Left renal cortex interstitium (tissue), 4 donors: ENCODE results near the gene ZSCAN10. TPM values are rescaled to one million over a fixed set of nuclear protein-coding genes. Genes with fewer than 3 reads are reported as not detected.
"Not testable (repeated sequence)": the region's sequence is repeated elsewhere in the genome, so short reads cannot be mapped to it uniquely, and the experiment has no call there.

Experiments used
- DNase-seq, 4 donors: peaks; one replicate each; pipeline ENCODE4 v3.0.0-alpha.2; 2013; ENCODE audit warnings: low read depth in 4 of 4, low spot score in 2 of 4, missing footprints in 1 of 4
- polyA plus RNA-seq, 4 donors: library from polyadenylated mRNA; unstranded; fragments of 120-200 nt; gene quantifications; one replicate each; pipeline ENCODE4 v1.2.1, GENCODE V29; 2013; ENCODE audit not compliant: insufficient read length in 4 of 4

The ZSCAN10 gene
- polyA plus RNA-seq, 4 donors = 0.18 to 0.49 (median 0.20) TPM

- no peak for DNase-seq
These were observed 12.4 kb downstream of the ZSCAN10 start for GRCh38 chr16:3086596-3087242.

DNA sequence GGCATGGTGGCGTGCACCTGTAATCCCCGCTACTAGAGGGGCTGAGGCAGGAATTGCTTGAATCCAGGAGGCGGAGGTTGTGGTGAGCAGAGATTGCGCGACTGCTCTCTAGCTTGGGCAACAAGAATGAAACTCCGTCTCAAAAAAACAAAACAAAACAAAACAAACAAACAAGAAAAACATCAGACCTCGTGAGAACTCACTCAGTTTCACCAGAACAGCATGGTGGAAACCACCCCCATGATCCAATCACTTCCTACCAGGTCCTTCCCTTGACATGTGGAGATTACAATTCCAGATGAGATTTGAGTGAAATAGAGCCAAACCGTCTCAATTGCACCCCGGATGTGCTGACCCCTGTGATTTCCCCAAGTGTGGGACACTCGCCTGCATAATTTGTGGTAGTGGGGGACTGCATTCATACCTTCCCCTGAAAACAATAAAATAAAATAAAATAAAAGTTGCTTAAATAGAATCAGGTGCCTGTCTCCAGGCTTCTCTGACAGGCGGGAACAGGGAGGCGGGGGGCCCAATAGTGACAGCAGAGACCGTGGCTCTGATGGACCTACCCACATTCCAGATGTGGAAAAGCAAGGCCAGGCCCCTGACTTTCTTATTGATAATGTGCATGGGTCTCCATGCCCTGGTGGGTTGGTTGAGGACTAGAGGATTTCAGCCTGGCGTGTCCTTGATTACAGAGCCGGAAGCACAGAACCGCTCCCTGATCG, 13.1 kb downstream of the ZSCAN10 start:
- no peak for DNase-seq

- no peak for DNase-seq
These were observed 14.0 kb downstream of the ZSCAN10 start for GRCh38 chr16:3084969-3085670.

GRCh38 chr16:3084491-3084890, 14.6 kb downstream of the ZSCAN10 start:
- DNase-seq = no peak

DNA sequence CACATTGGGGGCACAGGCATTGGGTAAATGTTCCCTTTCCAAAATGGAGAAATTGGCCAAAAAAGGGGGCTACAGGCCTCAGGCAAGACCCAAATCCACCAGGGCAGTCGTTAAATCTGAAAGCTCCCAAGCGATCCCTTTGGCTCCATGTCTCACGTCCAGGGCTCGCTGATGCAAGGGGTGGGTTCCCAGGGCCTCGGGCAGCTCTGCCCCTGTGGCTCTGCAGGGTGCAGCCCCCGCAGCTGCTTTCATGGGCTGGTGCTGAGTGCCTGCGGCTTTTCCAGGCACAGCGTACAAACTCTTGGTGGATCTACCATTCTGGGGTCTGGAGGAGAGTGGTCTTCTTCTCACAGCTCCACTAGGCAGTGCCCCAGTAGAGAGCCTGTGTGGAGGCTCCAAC, 15.7 kb downstream of the ZSCAN10 start:
- DNase-seq = not testable (repeated sequence)

DNA sequence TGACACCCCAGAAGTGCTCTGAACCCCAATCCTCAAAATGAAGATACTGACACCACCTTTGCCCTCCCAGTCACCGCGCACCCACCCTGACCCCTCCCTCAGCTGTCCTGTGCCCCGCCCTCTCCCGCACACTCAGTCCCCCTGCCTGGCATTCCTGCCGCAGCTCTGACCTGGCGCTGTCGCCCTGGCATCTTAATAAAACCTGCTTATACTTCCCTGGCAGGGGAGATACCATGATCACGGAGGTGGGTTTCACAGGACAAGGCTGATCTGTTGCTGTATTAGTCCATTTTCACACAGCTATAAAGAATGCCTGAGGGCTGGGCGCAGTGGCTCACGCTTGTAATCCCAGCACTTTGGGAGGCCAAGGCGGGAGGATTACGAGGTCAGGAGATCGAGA, 17.1 kb downstream of the ZSCAN10 start:
- not testable (repeated sequence) for DNase-seq

GRCh38 chr16:3080024-3080423, 19.1 kb downstream of the ZSCAN10 start:
- DNase-seq = no peak

- DNase-seq = no peak
These were observed 22.5 kb downstream of the ZSCAN10 start for GRCh38 chr16:3076577-3076976.

DNA sequence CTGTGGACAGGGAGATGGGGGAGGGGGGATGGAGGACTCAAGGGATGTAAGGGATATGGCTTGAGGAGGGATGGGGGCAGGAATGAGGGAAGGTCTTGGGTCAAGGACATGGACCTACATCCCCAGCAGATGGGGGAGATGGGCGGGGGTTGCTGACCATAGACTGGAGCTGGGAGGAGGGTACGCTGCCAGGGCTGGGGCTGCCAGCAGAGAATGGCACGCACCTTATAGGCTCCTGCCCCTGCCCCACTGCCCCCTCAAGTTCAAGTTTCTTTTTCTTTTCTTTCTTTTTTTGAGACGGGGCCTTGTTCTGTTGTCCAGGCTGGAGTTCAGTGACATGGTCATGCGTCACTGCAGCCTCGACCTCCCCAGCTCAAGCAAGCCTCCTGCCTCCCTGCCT, 23.1 kb downstream of the ZSCAN10 start:
- DNase-seq = not testable (repeated sequence)

DNA sequence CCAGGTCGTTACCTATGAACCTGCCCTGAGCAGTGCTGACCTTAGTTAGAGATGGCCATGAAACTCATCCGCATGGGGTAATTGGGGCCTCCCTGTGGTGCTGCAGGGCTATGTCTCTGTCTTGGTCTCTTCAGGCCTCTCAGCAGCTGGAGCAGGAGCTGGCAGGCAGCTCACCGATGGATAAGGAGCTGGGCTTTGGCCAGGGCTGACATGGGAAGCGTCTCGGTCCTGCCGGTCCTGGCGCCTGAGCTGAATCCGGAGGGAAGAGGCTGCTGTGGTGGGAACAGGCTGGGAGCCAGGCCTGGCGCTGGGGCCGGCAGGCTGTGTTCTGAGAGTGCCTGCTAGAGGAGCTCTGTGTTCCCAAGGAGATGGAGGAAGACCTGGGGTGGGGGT, 23.6 kb downstream of the ZSCAN10 start:
- DNase-seq = no peak

DNA sequence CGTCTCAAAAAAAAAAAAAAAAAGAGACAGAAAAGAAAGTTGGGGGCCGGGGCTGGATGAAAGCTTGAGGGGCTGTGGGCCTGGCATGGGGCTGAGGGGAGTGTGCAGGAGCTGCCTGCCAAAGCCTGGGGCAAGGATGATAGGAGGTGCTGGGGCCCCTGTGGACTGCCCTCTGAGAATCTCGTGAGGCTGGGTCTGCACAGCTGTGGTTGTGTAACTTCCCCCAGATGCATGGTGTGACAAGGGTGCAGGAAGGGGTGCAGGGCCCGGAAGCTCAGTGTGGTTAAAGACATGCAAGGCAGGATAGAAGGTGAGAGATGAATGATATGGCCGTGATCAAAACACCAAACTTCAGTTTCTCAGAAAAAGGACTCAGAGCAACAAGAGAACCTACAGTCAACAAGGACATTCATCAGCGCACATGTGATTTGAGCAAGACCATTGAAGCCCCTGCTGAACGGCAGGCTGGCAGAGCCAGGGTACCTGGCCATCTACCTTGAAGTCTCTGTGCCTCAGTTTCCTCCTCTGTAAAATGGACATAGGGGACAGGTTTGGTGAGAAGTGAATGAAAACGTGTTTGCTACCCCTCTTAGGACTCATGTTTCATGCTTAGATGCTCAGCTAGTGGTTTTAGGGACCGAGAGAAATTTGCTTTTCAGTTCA, 24.1 kb downstream of the ZSCAN10 start:
- no peak for DNase-seq

- DNase-seq = no peak
These were observed 25.6 kb downstream of the ZSCAN10 start for GRCh38 chr16:3073448-3073847.

GRCh38 chr16:3072576-3073263, 26.4 kb downstream of the ZSCAN10 start:
- not testable (repeated sequence) for DNase-seq

DNA sequence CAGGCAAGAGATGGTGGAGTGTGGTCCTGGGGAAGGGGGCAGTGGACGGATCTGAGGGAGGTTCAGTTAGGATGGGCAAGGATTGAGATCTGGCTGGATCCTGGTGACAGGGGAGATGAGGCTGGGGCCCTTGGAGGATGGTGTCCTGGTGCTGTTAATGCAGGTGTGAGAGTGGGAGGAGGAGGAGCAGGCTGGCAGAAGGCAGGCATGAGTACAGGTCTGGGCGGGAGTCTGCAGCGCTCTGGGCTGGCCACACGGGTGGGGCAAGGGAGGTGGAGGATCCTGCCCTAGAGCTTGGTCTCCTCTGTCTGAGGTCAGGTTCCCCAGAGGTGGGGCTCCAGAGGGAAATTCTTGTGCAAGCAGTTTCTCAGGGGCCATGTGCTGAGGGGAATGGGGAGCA, 26.9 kb downstream of the ZSCAN10 start:
- not testable (repeated sequence) for DNase-seq

DNA sequence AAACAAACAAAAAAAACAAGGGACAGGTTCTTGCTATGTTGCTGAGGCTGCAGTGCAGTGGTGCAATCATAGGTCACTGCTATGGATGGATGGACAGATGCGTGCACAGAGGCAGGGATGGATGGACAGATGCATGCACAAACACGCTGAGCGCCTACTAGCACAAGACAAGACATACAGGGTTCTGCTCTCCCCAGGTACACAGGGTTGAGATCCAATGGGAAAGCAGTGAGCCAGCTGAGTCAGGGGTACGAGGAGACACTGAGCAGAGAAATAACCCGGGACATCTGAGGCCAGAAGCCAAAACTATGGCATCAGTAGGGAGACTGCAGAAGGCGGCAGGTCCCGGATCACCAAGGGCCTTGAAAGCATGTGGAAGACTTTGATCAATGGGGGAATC, 27.4 kb downstream of the ZSCAN10 start:
- no peak for DNase-seq

DNA sequence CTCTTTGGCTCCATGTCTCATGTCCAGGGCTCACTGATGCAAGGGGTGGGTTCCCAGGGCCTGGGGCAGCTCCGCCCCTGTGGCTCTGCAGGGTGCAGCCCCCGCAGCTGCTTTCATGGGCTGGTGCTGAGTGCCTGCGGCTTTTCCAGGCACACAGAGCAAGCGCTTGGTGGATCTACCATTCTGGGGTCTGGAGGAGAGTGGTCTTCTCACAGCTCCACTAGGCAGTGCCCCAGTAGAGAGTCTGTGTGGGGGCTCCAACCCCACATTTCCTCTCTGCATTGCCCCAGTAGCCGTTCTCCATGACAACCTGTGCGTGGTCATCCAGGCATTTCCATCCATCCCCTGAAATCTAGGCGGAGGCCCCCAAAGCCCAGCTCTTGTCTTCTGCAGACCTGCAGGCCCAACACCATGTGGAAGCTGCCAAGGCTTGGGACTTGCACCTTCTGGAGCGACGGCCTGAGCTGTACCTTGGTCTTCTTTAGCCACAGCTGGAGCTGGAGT, 28.4 kb downstream of the ZSCAN10 start:
- no peak for DNase-seq

DNA sequence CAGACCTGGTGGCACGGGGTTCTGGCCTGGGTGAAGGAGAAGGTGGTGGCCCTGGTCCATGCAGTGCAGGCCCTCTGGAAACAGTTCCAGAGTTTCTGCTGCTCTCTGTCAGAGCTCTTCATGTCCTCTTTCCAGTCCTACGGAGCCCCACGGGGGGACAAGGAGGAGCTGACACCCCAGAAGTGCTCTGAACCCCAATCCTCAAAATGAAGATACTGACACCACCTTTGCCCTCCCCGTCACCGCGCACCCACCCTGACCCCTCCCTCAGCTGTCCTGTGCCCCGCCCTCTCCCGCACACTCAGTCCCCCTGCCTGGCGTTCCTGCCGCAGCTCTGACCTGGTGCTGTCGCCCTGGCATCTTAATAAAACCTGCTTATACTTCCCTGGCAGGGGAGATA, 29.9 kb downstream of the ZSCAN10 start:
- not testable (repeated sequence) for DNase-seq

DNA sequence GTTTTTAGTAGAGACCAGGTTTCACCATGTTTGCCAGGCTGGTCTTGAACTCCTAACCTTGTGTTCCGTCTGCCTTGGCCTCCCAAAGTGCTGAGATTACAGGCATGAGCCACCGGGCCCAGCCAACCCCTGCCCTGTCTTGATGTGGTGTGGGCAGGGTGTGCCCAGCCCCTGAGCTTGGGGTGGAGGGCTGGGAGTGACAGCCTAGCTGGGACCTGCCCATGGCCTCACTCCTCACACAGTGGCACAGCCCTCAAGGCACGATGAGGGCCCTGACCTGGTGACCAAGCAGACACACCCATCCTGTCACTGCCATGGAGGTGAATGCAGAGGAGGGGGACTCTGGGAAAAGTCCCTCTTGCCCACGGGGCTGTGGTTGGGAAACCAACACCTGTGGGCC, 30.6 kb downstream of the ZSCAN10 start:
- no peak for DNase-seq

GRCh38 chr16:3066440-3066748, 32.7 kb downstream of the ZSCAN10 start:
- DNase-seq = no peak

- no peak for DNase-seq
These were observed 33.2 kb downstream of the ZSCAN10 start for GRCh38 chr16:3065742-3066439.
